ENCODE measurements around the gene AIMP2. TPM values are rescaled to one million over a fixed set of nuclear protein-coding genes. Genes with fewer than 3 reads are reported as not detected.
A peak's percentile ranks its signal among the peaks of the same experiment; 100 is the strongest.
"Not testable (repeated sequence)": the region's sequence is repeated elsewhere in the genome, so short reads cannot be mapped to it uniquely, and the experiment has no call there.

AIMP2 gene
- total and polyA plus RNA-seq, 2 donors (not counting 3 experiments of a cell fraction or from before 2014, with no cell fraction given), result 45.6 to 67.7 TPM

- peaks cover 5% of the 10 kb centered on the region for H3K4me1 ChIP-seq (ENCODE audit: control insufficient read depth, extremely low read depth, insufficient read depth, low read length)
- H3K4me2 ChIP-seq (ENCODE audit: insufficient read depth, low read length), result no peak overlapping the region
- no peak overlapping the region for H2AFZ ChIP-seq (ENCODE audit: low read depth, low read length)
- peaks cover 0 to 4% of the 10 kb centered on the region in 2 experiments for H3K36me3 ChIP-seq (ENCODE audit: control insufficient read depth in 2 of 2, extremely low read depth in 1 of 2, insufficient read depth in 2 of 2, low read length in 2 of 2)
- H3K27ac ChIP-seq (ENCODE audit: insufficient read depth, low read depth, low read length), result no peak overlapping the region
- TF ChIP-seq GATA2 (IDR thresholded peaks at IDR 0.05; ENCODE audit: insufficient read depth, insufficient read length, low read depth, low read length) (no peak), MYC (IDR thresholded peaks at IDR 0.05; ENCODE audit: low read depth, low read length) (no peak), FOS (IDR thresholded peaks at IDR 0.05; ENCODE audit: borderline replicate concordance, insufficient read depth, low read length) (no peak), POLR2AphosphoS5 (IDR thresholded peaks at IDR 0.05; ENCODE audit: insufficient read depth, low read depth, low read length) (no peak), POLR2A (IDR thresholded peaks at IDR 0.05; ENCODE audit: low read depth, low read length) (no peak), MAX (IDR thresholded peaks at IDR 0.05; ENCODE audit: insufficient read depth, insufficient read length) (no peak), EZH2 (IDR thresholded peaks at IDR 0.05; ENCODE audit: borderline replicate concordance, low read depth, low read length, severe bottlenecking) (no peak), CTCF (IDR thresholded peaks at IDR 0.05; ENCODE audit: extremely low read depth in 1 of 2, insufficient read depth in 1 of 2, low read depth in 1 of 2, low read length in 2 of 2) (no peak), JUN (IDR thresholded peaks at IDR 0.05; ENCODE audit: borderline replicate concordance, insufficient read depth, insufficient read length, low read depth) (no peak)
- ChIA-PET CTCF (interaction anchor here (1.4 to 4.0 kb wide), 2 partner anchors 10 to 153 kb away, joined by 4 to 29 read pairs; no protein-coding TSS in a partner anchor), POLR2A (no interaction called here)
- no peak overlapping the region for H3K4me3 ChIP-seq (replicated peaks in 1 of 3; ENCODE audit: insufficient read depth in 1 of 3, low read depth in 1 of 3, low read length in 3 of 3)
- H3K27me3 ChIP-seq (ENCODE audit: control insufficient read depth in 2 of 2, insufficient read depth in 2 of 2, low read length in 2 of 2), result no peaks in the 10 kb centered on the region
- BruUV-seq (replicated peaks), result no TSS peak
- no peak for FAIRE-seq
- no peaks in the 10 kb centered on the region for H3K9me3 ChIP-seq (replicated peaks; ENCODE audit: control insufficient read depth, insufficient read depth, low read length)
- dilution Hi-C loops (cut with MboI; ENCODE audit: extremely low pct_ligation_motif_present, low sequenced_read_pairs), result no loop called here
- no peak overlapping the region for H3K9ac ChIP-seq (replicated peaks; ENCODE audit: extremely low read depth, insufficient read depth, low read length)
- intact Hi-C loops (cut with micrococcal nuclease), result no loop called here
- H3K9me1 ChIP-seq (replicated peaks; ENCODE audit: control insufficient read depth, extremely low read depth, insufficient read depth, low read length), result no peaks in the 10 kb centered on the region
- H3K79me2 ChIP-seq (ENCODE audit: control insufficient read depth, insufficient read depth, low read length), result peaks cover 29% of the 10 kb centered on the region
- H4K20me1 ChIP-seq (replicated peaks; ENCODE audit: control insufficient read depth, extremely low read depth, insufficient read depth, low read length), result no peaks in the 10 kb centered on the region
- DNase-seq (ENCODE audit: low read depth, low spot score), result no peak
These were observed 1.7 kb upstream of the AIMP2 start for GRCh38 chr7:6007386-6007785.

- FAIRE-seq; H2AFZ ChIP-seq (ENCODE audit: low read depth, low read length); dilution Hi-C loops (cut with MboI; ENCODE audit: extremely low pct_ligation_motif_present, low sequenced_read_pairs); H3K9me3 ChIP-seq (replicated peaks; ENCODE audit: control insufficient read depth, insufficient read depth, low read length); H3K4me1 ChIP-seq (ENCODE audit: control insufficient read depth, extremely low read depth, insufficient read depth, low read length); BruUV-seq (replicated peaks); H4K20me1 ChIP-seq (replicated peaks; ENCODE audit: control insufficient read depth, extremely low read depth, insufficient read depth, low read length); H3K36me3 ChIP-seq (ENCODE audit: control insufficient read depth in 2 of 2, extremely low read depth in 1 of 2, insufficient read depth in 2 of 2, low read length in 2 of 2); H3K27me3 ChIP-seq (ENCODE audit: control insufficient read depth in 2 of 2, insufficient read depth in 2 of 2, low read length in 2 of 2); H3K27ac ChIP-seq (ENCODE audit: insufficient read depth, low read depth, low read length); intact Hi-C loops (cut with micrococcal nuclease); DNase-seq (ENCODE audit: low read depth, low spot score); H3K9me1 ChIP-seq (replicated peaks; ENCODE audit: control insufficient read depth, extremely low read depth, insufficient read depth, low read length): not testable (repeated sequence)
- Histone ChIP-seq H3K4me2 (ENCODE audit: insufficient read depth, low read length) (peak overlapping the region; percentile 75), H3K4me3 (replicated peaks in 1 of 3; ENCODE audit: insufficient read depth in 1 of 3, low read depth in 1 of 3, low read length in 3 of 3) (peak overlapping the region; percentile 27 to 83 (median 71)), H3K79me2 (ENCODE audit: control insufficient read depth, insufficient read depth, low read length) (peaks cover 35% of the 10 kb centered on the region), H3K9ac (replicated peaks; ENCODE audit: extremely low read depth, insufficient read depth, low read length) (peak overlapping the region; percentile 77)
- ChIA-PET POLR2A (interaction anchor here (0.6 kb wide), 1 partner anchor 133 kb away, joined by 6 read pairs; no protein-coding TSS in a partner anchor), CTCF (interaction anchor here (1.0 to 4.0 kb wide), 3 partner anchors 11 to 98 kb away, joined by 3 to 29 read pairs (median 3); no protein-coding TSS in a partner anchor)
These were observed 1.1 kb upstream of the AIMP2 start for GRCh38 chr7:6007835-6008590.

Data from endothelial cell of umbilical vein (primary cell).